Measurements from ENCODE around the gene BACH2. TPM values are rescaled to one million over a fixed set of nuclear protein-coding genes. Genes with fewer than 3 reads are reported as not detected.

BACH2 gene
- total and polyA plus RNA-seq, 2 of the 8 experiments (the other 6 are each of a cell fraction or from before 2014, with no cell fraction given) = 1.9 to 5.9 TPM

DNA sequence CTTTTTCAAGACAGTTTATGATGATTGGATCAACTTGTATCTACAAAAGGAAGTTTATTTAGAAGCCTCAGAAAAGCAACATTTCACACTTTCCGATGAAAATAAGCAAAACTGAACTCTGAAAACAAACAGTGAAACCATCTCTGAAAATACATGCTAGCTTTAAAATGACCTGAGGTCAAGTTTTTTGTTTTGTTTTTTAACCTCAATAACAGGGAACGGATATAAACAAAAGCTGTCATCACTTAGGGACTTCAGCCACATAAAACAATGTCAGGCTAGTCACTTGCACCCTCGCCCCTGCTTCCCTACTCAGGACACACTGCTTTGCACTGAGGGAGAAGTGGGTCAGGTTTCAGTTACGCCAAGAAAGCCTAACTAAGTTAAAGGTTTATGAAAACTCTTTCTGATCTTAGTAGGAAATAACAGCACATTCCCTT, 11.6 kb downstream of the BACH2 start:
- peak; percentile 24 for FAIRE-seq
- TF ChIP-seq HDAC6 (IDR thresholded peaks at IDR 0.05; ENCODE audit: low read depth, low read length) = no peak
- no peak for TF ChIP-seq RAD21 (IDR thresholded peaks at IDR 0.05 in 1 of 2, conservative IDR thresholded peaks at IDR 0.05 in 1 of 2; ENCODE audit: low read depth in 2 of 2, low read length in 2 of 2)
- no peak for TF ChIP-seq SRF (IDR thresholded peaks at IDR 0.05; ENCODE audit: low read depth, low read length)
- TF ChIP-seq GABPA (IDR thresholded peaks at IDR 0.05; ENCODE audit: borderline replicate concordance, insufficient read depth, low read length) = no peak
- no peak for TF ChIP-seq POLR2AphosphoS5 (IDR thresholded peaks at IDR 0.05; ENCODE audit: low read depth, low read length)
- no peak for TF ChIP-seq TEAD4 (IDR thresholded peaks at IDR 0.05; ENCODE audit: low read depth, low read length)
- TF ChIP-seq RNF2 (IDR thresholded peaks at IDR 0.05; ENCODE audit: borderline replicate concordance, low read depth, low read length, missing control alignments, poor library complexity, severe bottlenecking) = no peak
- TF ChIP-seq FOSL1 (IDR thresholded peaks at IDR 0.05; ENCODE audit: insufficient read depth, low read depth, low read length) = no peak
- no peak for TF ChIP-seq KDM1A (IDR thresholded peaks at IDR 0.05; ENCODE audit: borderline replicate concordance, low read length)
- TF ChIP-seq POLR2A (IDR thresholded peaks at IDR 0.05; ENCODE audit: control extremely low read depth in 1 of 2, low read depth in 2 of 2, low read length in 2 of 2) = no peak
- TF ChIP-seq, protein P1, sequence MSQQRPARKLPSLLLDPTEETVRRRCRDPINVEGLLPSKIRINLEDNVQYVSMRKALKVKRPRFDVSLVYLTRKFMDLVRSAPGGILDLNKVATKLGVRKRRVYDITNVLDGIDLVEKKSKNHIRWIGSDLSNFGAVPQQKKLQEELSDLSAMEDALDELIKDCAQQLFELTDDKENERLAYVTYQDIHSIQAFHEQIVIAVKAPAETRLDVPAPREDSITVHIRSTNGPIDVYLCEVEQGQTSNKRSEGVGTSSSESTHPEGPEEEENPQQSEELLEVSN (IDR thresholded peaks at IDR 0.05) = no peak
- TF ChIP-seq NANOG (IDR thresholded peaks at IDR 0.05; ENCODE audit: insufficient read depth, low read depth, low read length, poor library complexity, severe bottlenecking) = no peak
- no peak for TF ChIP-seq POU5F1 (IDR thresholded peaks at IDR 0.05; ENCODE audit: low read depth, low read length)

More for the DNA sequence above, 11.6 kb downstream of the BACH2 start:
- DNase-seq (ENCODE audit: low read depth in 1 of 2, low spot score in 2 of 2) = no peak
- Histone ChIP-seq H4K91ac (replicated peaks; ENCODE audit: insufficient read length, low read length) (no peak overlapping the region), H3K27ac (ENCODE audit: low read depth, low read length) (no peak overlapping the region), H2AFZ (ENCODE audit: low read length) (no peak overlapping the region), H3K23me2 (ENCODE audit: low read depth, low read length) (no peaks in the 10 kb centered on the region), H3K4me2 (ENCODE audit: insufficient read depth in 1 of 2, low read depth in 2 of 2, low read length in 2 of 2) (0 out of 4 replicates have a peak overlapping the region, but pooled peaks have one; percentile 19 to 20), H4K8ac (ENCODE audit: extremely low read depth, insufficient read depth, low read length) (no peak overlapping the region), H2BK15ac (ENCODE audit: low read length) (no peak overlapping the region), H3K4ac (replicated peaks; ENCODE audit: insufficient read length, low read depth, low read length) (no peak overlapping the region), H3K27me3 (replicated peaks in 1 of 4; ENCODE audit: control insufficient read depth in 3 of 4, extremely low read depth in 1 of 4, insufficient read depth in 3 of 4, low read length in 3 of 4) (no peaks in the 10 kb centered on the region), H3K79me1 (ENCODE audit: low read depth, low read length) (no peaks in the 10 kb centered on the region), H3K36me3 (ENCODE audit: control insufficient read depth in 2 of 4, insufficient read depth in 4 of 4, low read length in 3 of 4) (no peaks in the 10 kb centered on the region), H4K20me1 (replicated peaks in 1 of 2; ENCODE audit: control insufficient read depth in 1 of 2, insufficient read depth in 2 of 2, low read length in 2 of 2) (no peaks in the 10 kb centered on the region), H3K18ac (ENCODE audit: extremely low read depth, low read length) (no peak overlapping the region), H3K23ac (ENCODE audit: insufficient read length) (no peak overlapping the region), H3K9ac (replicated peaks in 1 of 4; ENCODE audit: extremely low read depth in 1 of 4, low read depth in 3 of 4, low read length in 3 of 4) (no peak overlapping the region), H3K56ac (replicated peaks; ENCODE audit: insufficient read length, low read depth, low read length) (no peak overlapping the region), H2AK5ac (ENCODE audit: low read depth, low read length) (no peak overlapping the region), H4K5ac (ENCODE audit: insufficient read length, low read depth, low read length) (no peak overlapping the region), H3K4me3 (ENCODE audit: extremely low read depth in 1 of 4, insufficient read depth in 2 of 4, low read depth in 3 of 4, low read length in 4 of 4) (no peak overlapping the region), H3K14ac (ENCODE audit: insufficient read length) (no peak overlapping the region), H3K9me3 (ENCODE audit: insufficient read depth in 2 of 2, low read depth in 1 of 2, low read length in 1 of 2) (no peaks in the 10 kb centered on the region), H3K4me1 (replicated peaks in 1 of 4; ENCODE audit: control insufficient read depth in 3 of 4, insufficient read depth in 4 of 4, low read length in 3 of 4) (peaks cover 7 to 19% (median 12%) of the 10 kb centered on the region in 4 experiments; a peak in 6 of 7 replicates), H2BK5ac (ENCODE audit: low read depth, low read length) (no peak overlapping the region), H2BK20ac (ENCODE audit: low read length) (no peak overlapping the region), H3K79me2 (ENCODE audit: control insufficient read depth in 1 of 2, insufficient read depth in 2 of 2, low read length in 2 of 2) (no peaks in the 10 kb centered on the region), H2BK12ac (ENCODE audit: low read depth, low read length) (no peak overlapping the region), H2BK120ac (replicated peaks; ENCODE audit: low read depth, low read length) (no peak overlapping the region)
- CTCF ChIA-PET (ENCODE audit: partially characterized antibody) = interaction anchor here (0.6 to 16.3 kb wide), 25 partner anchors 11 to 343 kb away, joined by 3 to 234 read pairs (median 5); no protein-coding TSS in a partner anchor
- POLR2A ChIA-PET (ENCODE audit: partially characterized antibody) = interaction anchor here (2.6 kb wide), 1 partner anchor 12 kb away, joined by 7 read pairs; no protein-coding TSS in a partner anchor
- 62% methylated on average over 4 of the region's 4 CpGs; no CpG with 5 or more reads in 1 of the 2 experiments for WGBS, 2 experiments (ENCODE audit: extremely low coverage in 1 of 2, insufficient coverage in 1 of 2, insufficient read length in 1 of 2, insufficient replicate concordance in 2 of 2, low coverage in 1 of 2, low lambda C conversion rate in 2 of 2, missing lambda C conversion rate in 1 of 2)
